Right kidney (tissue), 1 donor: ENCODE data around the gene PDP2.
A peak's percentile ranks its signal among the peaks of the same experiment; 100 is the strongest.
"Not testable (repeated sequence)": the region's sequence is repeated elsewhere in the genome, so short reads cannot be mapped to it uniquely, and the experiment has no call there.

Source experiments
- DNase-seq: peaks from one replicate; pipeline ENCODE4 v3.0.0-alpha.2; 2016

PDP2 gene

GRCh38 chr16:66853261-66854139 lies 26.8 kb upstream of the PDP2 start:
- DNase-seq: no peak

- DNase-seq: no peak
These were observed 24.1 kb upstream of the PDP2 start for GRCh38 chr16:66856184-66856730.

- DNase-seq: no peak
These were observed 23.5 kb upstream of the PDP2 start for GRCh38 chr16:66856801-66857200.

- no peak for DNase-seq
These were observed 22.9 kb upstream of the PDP2 start for GRCh38 chr16:66857437-66857836.

- DNase-seq: no peak
These were observed 21.4 kb upstream of the PDP2 start for GRCh38 chr16:66858740-66859396.

GRCh38 chr16:66859397-66860068 lies 20.8 kb upstream of the PDP2 start:
- no peak for DNase-seq

GRCh38 chr16:66862023-66862520 lies 18.2 kb upstream of the PDP2 start:
- no peak for DNase-seq

GRCh38 chr16:66863707-66864106 lies 16.6 kb upstream of the PDP2 start:
- DNase-seq: no peak

- no peak for DNase-seq
These were observed 10.9 kb upstream of the PDP2 start for GRCh38 chr16:66869424-66869823.

GRCh38 chr16:66871363-66871762 lies 9.0 kb upstream of the PDP2 start:
- not testable (repeated sequence) for DNase-seq

- DNase-seq: no peak
These were observed 8.5 kb upstream of the PDP2 start for GRCh38 chr16:66871840-66872239.

GRCh38 chr16:66872559-66872942 lies 7.8 kb upstream of the PDP2 start:
- DNase-seq: no peak

GRCh38 chr16:66872943-66873684 lies 7.2 kb upstream of the PDP2 start:
- peak; percentile 78 for DNase-seq

- DNase-seq: no peak
These were observed 6.6 kb upstream of the PDP2 start for GRCh38 chr16:66873685-66874055.

- DNase-seq: no peak
These were observed 6.1 kb upstream of the PDP2 start for GRCh38 chr16:66874079-66874775.

- no peak for DNase-seq
These were observed 2.2 kb upstream of the PDP2 start for GRCh38 chr16:66878067-66878466.

GRCh38 chr16:66881014-66881417 lies 701 bp downstream of the PDP2 start:
- DNase-seq: no peak

- no peak for DNase-seq
These were observed 1.2 kb downstream of the PDP2 start for GRCh38 chr16:66881560-66881959.

GRCh38 chr16:66881964-66882508 lies 1.7 kb downstream of the PDP2 start:
- DNase-seq: no peak

GRCh38 chr16:66882702-66883101 lies 2.4 kb downstream of the PDP2 start:
- no peak for DNase-seq

GRCh38 chr16:66885491-66885890 lies 5.2 kb downstream of the PDP2 start:
- no peak for DNase-seq
